SU-DHL-6 (cell line): Measurements from ENCODE around the gene AFF2.

Experiments
- H2AFZ ChIP-seq: fragments of 200-600 bp; sonication (generic); 2 replicates; pipeline ENCODE4 v1.6.1; 2014; ENCODE audit warnings: low read depth, mild to moderate bottlenecking, moderate library complexity, mixed read lengths, antibody characterized with exemption, low read length; ENCODE audit not compliant: severe bottlenecking
- H3F3A ChIP-seq: fragments of 200-600 bp; shearing (Covaris generic); 2 replicates; pipeline ENCODE4 v1.6.0; 2016; ENCODE audit warnings: antibody characterized with exemption, mild to moderate bottlenecking; ENCODE audit not compliant: insufficient read depth
- H3K27ac ChIP-seq: fragments of 200-600 bp; sonication (generic); 2 replicates; pipeline ENCODE4 v1.5.1; 2016; ENCODE audit warnings: low read depth, mild to moderate bottlenecking, low read length, moderate library complexity, mixed read lengths
- H3K27me3 ChIP-seq: fragments of 200-600 bp; sonication (generic), shearing (Covaris generic); 2 replicates; pipeline ENCODE4 v1.6.0; 2014; ENCODE audit warnings: mild to moderate bottlenecking, low read length
- H3K36me3 ChIP-seq: fragments of 200-600 bp; sonication (generic); 2 replicates; pipeline ENCODE4 v1.6.1; 2014; ENCODE audit warnings: mild to moderate bottlenecking, low read length, mixed read lengths
- H3K4me2 ChIP-seq: fragments of 300-600, 200-600 bp; shearing (Covaris generic), sonication (generic); 2 replicates; pipeline ENCODE4 v1.6.0; 2014; ENCODE audit warnings: low read length, low read depth, mild to moderate bottlenecking; ENCODE audit not compliant: poor library complexity, severe bottlenecking
- H3K4me3 ChIP-seq: fragments of 200-600 bp; sonication (generic); 2 replicates; pipeline ENCODE4 v1.5.1; 2014; ENCODE audit warnings: antibody characterized with exemption, low read length, mild to moderate bottlenecking, mixed read lengths; ENCODE audit not compliant: insufficient read depth, poor library complexity, severe bottlenecking
- H3K79me2 ChIP-seq: fragments of 200-600 bp; sonication (generic); 2 replicates; pipeline ENCODE4 v1.6.1; 2014; ENCODE audit warnings: mild to moderate bottlenecking, low read length, moderate library complexity; ENCODE audit not compliant: insufficient read depth
- H3K9ac ChIP-seq: fragments of 200-600 bp; sonication (generic); 2 replicates; pipeline ENCODE4 v1.7.0; 2014; ENCODE audit warnings: mild to moderate bottlenecking, low read length
- H3K9me2 ChIP-seq: fragments of 200-600 bp; sonication (generic); replicated peaks from 2 replicates; pipeline ENCODE4 v1.6.1; 2014; ENCODE audit warnings: low read length; ENCODE audit not compliant: insufficient read depth
- H3K9me3 ChIP-seq: fragments of 200-600 bp; sonication (generic); 2 replicates; pipeline ENCODE4 v1.6.1; 2014; ENCODE audit warnings: low read length, mixed read lengths; ENCODE audit not compliant: insufficient read depth
- H4K20me1 ChIP-seq: fragments of 200-600 bp; sonication (generic); 2 replicates; pipeline ENCODE4 v1.6.1; 2014; ENCODE audit warnings: low read depth, mild to moderate bottlenecking, antibody characterized with exemption, low read length, moderate library complexity, mixed read lengths
- CTCF ChIP-seq: fragments of 200-600 bp; sonication (generic); IDR thresholded peaks from one replicate; pipeline ENCODE4 v1.5.1; 2017; ENCODE audit warnings: antibody characterized with exemption, mild to moderate bottlenecking, low read length, moderate library complexity; ENCODE audit not compliant: insufficient read depth, poor library complexity, severe bottlenecking
- EZH2phosphoT487 ChIP-seq: fragments of 200-600 bp; sonication (generic), shearing (Covaris generic); conservative IDR thresholded peaks from 2 replicates; pipeline ENCODE4 v1.6.1; 2018; ENCODE audit warnings: mild to moderate bottlenecking, antibody characterized with exemption, low read length, moderate library complexity, mixed read lengths

Gene AFF2

GRCh38 chrX:148540671-148541583 is 40.5 kb downstream of the AFF2 start:
- no peaks in the 10 kb centered on the region for H3K9me2 ChIP-seq
- H3K9ac ChIP-seq = peak overlapping the region; percentile 61
- no peak overlapping the region for H2AFZ ChIP-seq
- no peaks in the 10 kb centered on the region for H3K27me3 ChIP-seq
- H3F3A ChIP-seq = peaks cover 55% of the 10 kb centered on the region
- H3K79me2 ChIP-seq = peaks cover 85% of the 10 kb centered on the region
- H4K20me1 ChIP-seq = no peaks in the 10 kb centered on the region
- no peaks in the 10 kb centered on the region for H3K9me3 ChIP-seq
- TF ChIP-seq EZH2phosphoT487 (no peak), CTCF (no peak)
- H3K4me3 ChIP-seq = peak overlapping the region; percentile 25
- peak overlapping the region; percentile 99 for H3K27ac ChIP-seq
- no peaks in the 10 kb centered on the region for H3K36me3 ChIP-seq
- H3K4me2 ChIP-seq = peak overlapping the region; percentile 97

- Histone ChIP-seq H4K20me1 (no peaks in the 10 kb centered on the region), H3K27ac (peak overlapping the region; percentile 99)
These were observed 41.1 kb downstream of the AFF2 start for GRCh38 chrX:148541584-148541940.

GRCh38 chrX:148542481-148543255 is 42.3 kb downstream of the AFF2 start:
- Histone ChIP-seq H3K9me2 (no peaks in the 10 kb centered on the region), H3K36me3 (no peaks in the 10 kb centered on the region), H3K9ac (peak overlapping the region; percentile 61), H3K27me3 (no peaks in the 10 kb centered on the region), H3K9me3 (no peaks in the 10 kb centered on the region), H3K4me2 (peak overlapping the region; percentile 97), H4K20me1 (no peaks in the 10 kb centered on the region), H3F3A (peaks cover 53% of the 10 kb centered on the region), H3K79me2 (peaks cover 84% of the 10 kb centered on the region), H3K27ac (peak overlapping the region; percentile 99), H2AFZ (no peak overlapping the region), H3K4me3 (peak overlapping the region; percentile 36)
- TF ChIP-seq EZH2phosphoT487 (no peak), CTCF (peak; percentile 26)

More at GRCh38 chrX:148541584-148541940, 41.1 kb downstream of the AFF2 start:
- H3K36me3 ChIP-seq = no peaks in the 10 kb centered on the region
- no peaks in the 10 kb centered on the region for H3K9me3 ChIP-seq
- H3K4me2 ChIP-seq = peak overlapping the region; percentile 97
- no peak overlapping the region for H2AFZ ChIP-seq
- TF ChIP-seq CTCF = no peak
- TF ChIP-seq EZH2phosphoT487 = no peak
- H3K9ac ChIP-seq = peak overlapping the region; percentile 61
- peaks cover 55% of the 10 kb centered on the region for H3F3A ChIP-seq
- peak overlapping the region; percentile 36 for H3K4me3 ChIP-seq
- no peaks in the 10 kb centered on the region for H3K9me2 ChIP-seq
- H3K27me3 ChIP-seq = no peaks in the 10 kb centered on the region
- peaks cover 85% of the 10 kb centered on the region for H3K79me2 ChIP-seq
